ENCODE measurements around the gene GNG7. TPM values are rescaled to one million over a fixed set of nuclear protein-coding genes. Genes with fewer than 3 reads are reported as not detected.
A peak's percentile ranks its signal among the peaks of the same experiment; 100 is the strongest.
"Not testable (repeated sequence)": the region's sequence is repeated elsewhere in the genome, so short reads cannot be mapped to it uniquely, and the experiment has no call there.

The GNG7 gene
- total RNA-seq, 4 donors from 2014 or later = 0.57 to 3.8 (median 1.6) TPM

DNA sequence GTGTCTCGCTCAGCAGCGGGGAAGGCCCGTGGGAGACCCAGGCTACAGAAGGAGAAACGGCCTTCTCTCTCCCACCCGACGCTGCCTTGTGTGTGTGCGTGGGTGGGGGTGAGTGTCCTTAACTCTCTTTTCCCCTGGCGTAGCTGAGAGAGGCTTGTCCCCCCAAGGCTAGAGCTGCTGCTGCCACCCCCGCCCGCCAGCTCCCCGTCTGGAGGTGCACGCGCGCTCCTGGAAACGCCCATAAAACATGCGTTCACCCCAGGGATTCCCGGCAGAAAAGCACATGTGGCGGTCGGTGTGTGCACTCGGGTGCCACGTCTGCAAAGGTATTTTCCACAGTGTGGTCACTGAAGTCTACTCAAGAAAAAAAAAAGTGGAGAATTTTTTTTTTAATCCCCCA, 190.5 kb downstream of the GNG7 start:
- no peak for TF ChIP-seq POLR2A (IDR thresholded peaks at IDR 0.05)
- TF ChIP-seq, protein P1, sequence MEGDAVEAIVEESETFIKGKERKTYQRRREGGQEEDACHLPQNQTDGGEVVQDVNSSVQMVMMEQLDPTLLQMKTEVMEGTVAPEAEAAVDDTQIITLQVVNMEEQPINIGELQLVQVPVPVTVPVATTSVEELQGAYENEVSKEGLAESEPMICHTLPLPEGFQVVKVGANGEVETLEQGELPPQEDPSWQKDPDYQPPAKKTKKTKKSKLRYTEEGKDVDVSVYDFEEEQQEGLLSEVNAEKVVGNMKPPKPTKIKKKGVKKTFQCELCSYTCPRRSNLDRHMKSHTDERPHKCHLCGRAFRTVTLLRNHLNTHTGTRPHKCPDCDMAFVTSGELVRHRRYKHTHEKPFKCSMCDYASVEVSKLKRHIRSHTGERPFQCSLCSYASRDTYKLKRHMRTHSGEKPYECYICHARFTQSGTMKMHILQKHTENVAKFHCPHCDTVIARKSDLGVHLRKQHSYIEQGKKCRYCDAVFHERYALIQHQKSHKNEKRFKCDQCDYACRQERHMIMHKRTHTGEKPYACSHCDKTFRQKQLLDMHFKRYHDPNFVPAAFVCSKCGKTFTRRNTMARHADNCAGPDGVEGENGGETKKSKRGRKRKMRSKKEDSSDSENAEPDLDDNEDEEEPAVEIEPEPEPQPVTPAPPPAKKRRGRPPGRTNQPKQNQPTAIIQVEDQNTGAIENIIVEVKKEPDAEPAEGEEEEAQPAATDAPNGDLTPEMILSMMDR (IDR thresholded peaks at IDR 0.05) = no peak
- Histone ChIP-seq H3K4me3 (no peak overlapping the region), H3K27ac (no peak overlapping the region), H3K9me3 (no peaks in the 10 kb centered on the region), H3K36me3 (no peaks in the 10 kb centered on the region), H3K27me3 (no peaks in the 10 kb centered on the region), H3K4me1 (peaks cover 14 to 48% (median 17%) of the 10 kb centered on the region in 3 donors)
- intact Hi-C loops (cut with DNase I) = no loop called here
- 53 to 54% methylated on average over 3 to 6 of the region's 21 CpGs for WGBS, 2 donors
- no peak for DNase-seq

DNA sequence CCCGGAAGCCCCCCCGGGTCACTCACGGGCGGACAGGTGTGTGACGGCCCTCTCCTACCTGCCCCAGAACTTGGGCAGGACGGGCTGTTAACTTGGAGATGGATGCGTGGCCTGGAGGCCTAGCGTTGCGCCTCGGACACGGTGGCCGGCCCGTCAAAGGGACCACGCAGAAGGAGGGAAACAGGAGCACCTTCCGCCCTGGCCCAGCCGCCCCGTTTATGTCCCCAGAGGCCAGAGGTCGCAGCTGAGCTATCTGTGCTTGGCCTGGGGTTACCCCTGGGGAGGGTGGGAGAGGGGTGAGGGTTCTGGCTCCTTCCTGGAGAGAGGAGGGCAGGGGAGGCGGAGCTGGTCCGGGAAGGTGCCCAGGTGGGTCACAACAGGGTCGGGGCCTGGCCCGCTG, 190.9 kb downstream of the GNG7 start:
- WGBS, 2 donors = 58 to 71% methylated on average over 2 to 6 of the region's 22 CpGs
- no peak overlapping the region for H3K27ac ChIP-seq
- no peak for DNase-seq
- no peaks in the 10 kb centered on the region for H3K27me3 ChIP-seq
- H3K4me1 ChIP-seq = peaks cover 19 to 53% (median 20%) of the 10 kb centered on the region in 3 donors
- intact Hi-C loops (cut with DNase I) = no loop called here
- H3K9me3 ChIP-seq = no peaks in the 10 kb centered on the region
- TF ChIP-seq, protein P1 (IDR thresholded peaks at IDR 0.05) = no peak
- TF ChIP-seq POLR2A (IDR thresholded peaks at IDR 0.05) = no peak
- no peak overlapping the region for H3K4me3 ChIP-seq
- no peaks in the 10 kb centered on the region for H3K36me3 ChIP-seq

DNA sequence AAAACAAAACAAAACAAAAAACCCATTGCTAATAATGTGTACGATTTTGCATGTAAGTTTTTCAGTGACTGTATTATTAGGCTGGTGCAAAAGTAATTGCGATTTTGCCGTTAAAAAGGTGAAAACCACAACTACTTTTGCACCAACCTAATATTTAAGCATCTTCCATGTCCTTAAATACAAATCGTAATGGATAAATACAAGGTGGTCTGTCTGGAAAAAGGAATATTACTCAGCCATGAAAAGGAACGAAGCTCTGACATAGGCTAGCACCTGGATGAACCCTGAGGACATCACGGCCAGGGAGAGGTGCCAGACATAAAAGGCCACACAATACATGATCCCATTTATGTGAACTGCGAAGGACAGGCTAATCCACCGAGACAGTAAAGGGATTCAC, 193.4 kb downstream of the GNG7 start:
- Histone ChIP-seq H3K36me3 (no peaks in the 10 kb centered on the region), H3K27ac (no peak overlapping the region), H3K9me3 (no peaks in the 10 kb centered on the region), H3K4me1 (peaks cover 19 to 56% (median 20%) of the 10 kb centered on the region in 3 donors), H3K4me3 (no peak overlapping the region), H3K27me3 (peaks cover 0 to 2% (median 0%) of the 10 kb centered on the region in 4 donors)
- 86 to 89% methylated on average over 8 of the region's 8 CpGs for WGBS, 2 donors
- intact Hi-C loops (cut with DNase I) = no loop called here
- TF ChIP-seq, protein P1 (IDR thresholded peaks at IDR 0.05) = no peak
- TF ChIP-seq POLR2A (IDR thresholded peaks at IDR 0.05) = no peak
- no peak for DNase-seq

DNA sequence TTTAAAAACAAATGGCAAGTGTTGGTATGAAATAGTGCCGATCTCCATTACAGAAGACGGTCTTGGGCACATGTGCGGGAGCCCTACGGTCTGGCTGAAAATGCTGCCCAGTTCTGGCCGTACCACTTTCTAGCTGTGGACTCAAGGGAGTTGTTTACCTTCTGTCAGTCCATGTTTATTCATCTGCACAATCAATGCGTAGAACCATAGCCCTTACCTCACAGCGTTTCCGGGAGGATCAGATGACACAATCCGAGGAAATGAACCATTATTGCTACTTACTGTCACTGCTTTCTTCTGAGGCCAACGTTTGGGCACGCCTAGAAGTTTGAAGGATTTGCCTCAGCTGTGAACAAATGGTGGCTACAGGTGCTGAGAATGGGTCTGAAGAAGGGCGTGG, 195.4 kb downstream of the GNG7 start:
- H3K27ac ChIP-seq = peak overlapping the region; percentile 41 to 77 (median 50)
- intact Hi-C loops (cut with DNase I) = no loop called here
- no peak for DNase-seq
- peaks cover 6 to 52% (median 18%) of the 10 kb centered on the region in 3 donors for H3K4me1 ChIP-seq
- no peaks in the 10 kb centered on the region for H3K9me3 ChIP-seq
- TF ChIP-seq, protein P1 (IDR thresholded peaks at IDR 0.05) = no peak
- no peak for TF ChIP-seq POLR2A (IDR thresholded peaks at IDR 0.05)
- H3K27me3 ChIP-seq = peaks cover 0 to 5% (median 0%) of the 10 kb centered on the region in 4 donors
- 6 to 14% methylated on average over 10 to 12 of the region's 12 CpGs for WGBS, 2 donors
- no peaks in the 10 kb centered on the region for H3K36me3 ChIP-seq
- peak overlapping the region in 1 of 4 donors; percentile 34 for H3K4me3 ChIP-seq

DNA sequence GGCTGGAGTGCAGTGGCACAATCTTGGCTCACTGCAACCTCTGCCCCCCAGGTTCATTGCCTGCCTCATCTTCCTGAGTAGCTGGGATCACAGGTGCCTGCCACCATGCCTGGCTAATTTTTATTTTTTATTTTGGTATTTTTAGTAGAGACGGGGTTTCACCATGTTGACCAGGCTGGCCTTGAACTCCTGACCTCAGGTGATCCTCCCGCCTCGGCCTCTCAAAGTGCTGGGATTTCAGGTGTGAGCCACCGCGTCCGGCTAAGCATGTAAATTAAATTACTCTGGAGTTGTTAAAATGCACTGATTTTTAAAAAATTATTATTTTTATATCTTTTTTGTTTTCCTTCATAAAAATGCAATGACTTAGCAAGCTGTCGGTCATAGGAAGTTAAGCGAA, 195.8 kb downstream of the GNG7 start:
- peak overlapping the region in 2 of 4 donors; percentile 48 to 77 for H3K27ac ChIP-seq

More for the DNA sequence above, 195.8 kb downstream of the GNG7 start:
- H3K36me3 ChIP-seq; H3K27me3 ChIP-seq; intact Hi-C loops (cut with DNase I); DNase-seq; H3K9me3 ChIP-seq: not testable (repeated sequence)
- Histone ChIP-seq H3K4me1 (peaks cover 6 to 48% (median 18%) of the 10 kb centered on the region in 3 donors), H3K4me3 (peak overlapping the region in 1 of 4 donors; percentile 34)
- 74 to 78% methylated on average over 8 of the region's 8 CpGs for WGBS, 2 donors
